SIG-M5 (cell line): ENCODE measurements around the gene DSC3.

Experiments used
- DNase-seq: peaks from one replicate; lab custom pipeline; 2025; lab: John Stamatoyannopoulos, UW

Gene DSC3

DNA sequence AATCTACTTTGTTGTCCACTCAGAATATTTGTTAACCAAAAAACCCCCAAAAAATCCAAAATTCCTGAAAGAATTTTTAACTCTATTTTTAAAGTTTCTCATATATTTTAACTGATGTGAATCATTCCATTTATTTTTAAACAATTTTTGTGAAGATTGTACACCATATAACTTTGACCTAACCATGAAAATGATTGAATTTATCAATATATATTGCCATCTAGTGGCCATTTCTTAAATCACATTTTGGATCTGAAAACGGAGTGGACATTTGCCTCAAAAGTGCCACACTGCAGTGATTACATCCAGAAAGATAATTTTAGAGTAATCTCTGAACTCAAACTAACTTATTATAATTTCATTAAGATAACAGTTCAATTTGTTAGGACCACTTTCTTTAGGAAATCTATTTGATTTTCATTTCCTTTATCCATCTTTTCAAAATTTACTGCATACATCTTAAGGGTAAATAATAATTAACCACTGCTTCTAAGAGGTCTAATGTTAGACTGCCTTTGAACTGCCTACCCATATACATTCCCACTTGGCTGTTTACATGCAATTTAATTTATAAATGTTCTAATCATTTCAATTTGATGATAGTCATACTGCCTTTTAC is 71.1 kb downstream of the DSC3 start:
- no peak for DNase-seq

GRCh38 chr18:30970196-30970816 is 72.2 kb downstream of the DSC3 start:
- DNase-seq, result no peak

GRCh38 chr18:30969670-30970170 is 72.8 kb downstream of the DSC3 start:
- no peak for DNase-seq

DNA sequence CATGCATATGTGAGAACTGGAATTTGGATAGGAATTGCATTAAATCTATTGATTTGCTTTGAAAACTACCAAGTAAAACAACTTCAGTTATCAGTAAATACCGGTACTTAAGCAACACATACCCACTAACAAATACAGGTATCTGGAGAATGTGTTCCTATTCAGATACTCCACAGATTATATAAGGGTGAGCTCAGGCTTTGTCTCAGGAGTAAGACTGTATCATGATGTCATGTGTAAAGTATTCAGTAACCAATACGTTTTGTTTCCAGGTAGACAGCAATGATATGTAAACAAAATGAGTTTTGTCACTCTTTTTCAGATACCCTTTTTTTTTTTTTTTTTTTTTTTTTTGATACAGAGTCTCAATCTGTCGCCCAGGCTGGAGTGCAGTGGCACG is 74.8 kb downstream of the DSC3 start:
- DNase-seq, result no peak

- no peak for DNase-seq
Observed at GRCh38 chr18:30965237-30965636, 77.3 kb downstream of the DSC3 start.

GRCh38 chr18:30960661-30961060 is 81.9 kb downstream of the DSC3 start:
- no peak for DNase-seq

DNA sequence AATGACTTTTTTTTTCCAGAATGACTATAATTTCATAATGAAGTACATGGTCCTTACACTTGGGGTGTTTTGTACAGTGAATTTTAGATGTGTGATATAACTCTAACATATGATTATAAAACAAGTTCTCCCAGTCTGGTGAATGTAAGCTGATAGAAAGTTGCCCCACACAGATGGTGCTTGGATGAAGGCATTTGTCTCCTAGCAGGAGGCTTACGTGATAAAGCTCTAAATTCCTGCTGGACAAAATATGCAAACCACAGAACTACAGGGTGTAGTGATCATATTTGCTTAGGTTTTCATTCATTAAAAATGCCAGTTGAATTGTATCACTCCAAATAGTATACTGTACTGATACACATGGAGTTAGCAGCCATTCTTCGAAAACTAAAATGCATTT is 85.5 kb downstream of the DSC3 start:
- DNase-seq, result no peak

DNA sequence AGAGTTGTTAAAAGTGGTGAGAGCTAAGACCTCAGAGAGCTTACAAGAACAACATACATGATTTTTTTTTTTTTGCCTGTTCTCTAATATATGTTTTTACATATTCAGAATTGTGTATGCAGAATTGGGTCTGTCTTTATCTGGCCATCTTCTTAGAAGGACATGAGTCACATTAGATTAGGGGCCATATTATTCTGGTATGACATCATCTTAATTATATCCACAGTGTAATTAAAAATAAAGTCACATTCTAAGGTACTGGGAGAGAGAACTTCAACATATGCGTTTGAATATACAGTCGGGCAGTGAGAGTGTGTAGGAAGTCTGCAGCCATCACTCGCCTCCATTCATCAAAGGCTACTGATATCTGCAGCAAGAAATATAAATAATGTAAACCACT is 88.3 kb downstream of the DSC3 start:
- DNase-seq, result no peak

DNA sequence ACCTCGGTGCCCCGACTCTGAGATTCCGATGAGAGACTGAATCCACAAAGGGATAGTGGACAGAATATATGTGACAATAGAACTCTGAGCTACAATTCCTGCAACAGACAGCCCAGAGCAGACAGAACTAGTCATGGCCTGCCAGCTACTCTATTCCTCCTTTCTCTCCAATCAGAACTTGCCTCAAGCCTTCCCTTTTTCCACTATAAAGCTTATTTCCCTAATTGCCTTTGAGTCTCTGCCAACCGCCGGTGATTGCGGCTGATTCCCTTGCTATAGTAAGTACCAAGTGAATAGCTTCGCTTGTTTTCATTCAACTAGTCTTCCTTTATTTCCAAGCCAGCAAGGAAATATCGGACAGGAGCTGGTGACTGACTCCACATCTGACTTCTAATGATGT is 96.8 kb downstream of the DSC3 start:
- DNase-seq, result no peak

DNA sequence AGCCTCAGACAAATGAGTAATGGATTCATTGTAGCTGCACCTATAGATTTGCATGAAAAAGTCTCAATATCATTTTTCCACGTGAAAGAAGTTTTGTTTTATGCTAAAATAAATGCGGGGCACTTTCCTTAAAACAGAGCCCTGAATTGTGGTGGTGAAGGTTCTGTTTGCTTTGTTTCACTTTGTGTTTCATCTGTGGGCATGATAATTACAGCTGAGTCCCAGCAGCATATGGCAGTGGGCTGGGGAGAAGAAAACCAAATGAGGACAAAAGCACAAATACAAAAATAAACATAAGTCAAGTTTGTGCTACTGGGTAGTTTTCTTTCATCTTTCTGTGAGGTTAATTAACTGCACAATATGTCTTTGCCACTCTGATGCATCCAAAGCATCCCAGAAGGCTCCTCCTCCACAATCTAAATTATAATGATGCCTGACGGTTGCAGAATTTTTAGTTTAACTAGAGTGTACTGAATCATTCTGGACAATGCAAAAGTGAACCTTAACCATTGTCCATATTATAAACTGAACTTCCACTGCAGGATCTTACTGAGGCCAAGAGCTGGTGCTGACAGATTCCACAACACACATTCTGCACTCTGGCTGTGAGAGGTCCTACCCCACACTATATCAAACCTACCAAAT is 97.6 kb downstream of the DSC3 start:
- DNase-seq, result no peak

DNA sequence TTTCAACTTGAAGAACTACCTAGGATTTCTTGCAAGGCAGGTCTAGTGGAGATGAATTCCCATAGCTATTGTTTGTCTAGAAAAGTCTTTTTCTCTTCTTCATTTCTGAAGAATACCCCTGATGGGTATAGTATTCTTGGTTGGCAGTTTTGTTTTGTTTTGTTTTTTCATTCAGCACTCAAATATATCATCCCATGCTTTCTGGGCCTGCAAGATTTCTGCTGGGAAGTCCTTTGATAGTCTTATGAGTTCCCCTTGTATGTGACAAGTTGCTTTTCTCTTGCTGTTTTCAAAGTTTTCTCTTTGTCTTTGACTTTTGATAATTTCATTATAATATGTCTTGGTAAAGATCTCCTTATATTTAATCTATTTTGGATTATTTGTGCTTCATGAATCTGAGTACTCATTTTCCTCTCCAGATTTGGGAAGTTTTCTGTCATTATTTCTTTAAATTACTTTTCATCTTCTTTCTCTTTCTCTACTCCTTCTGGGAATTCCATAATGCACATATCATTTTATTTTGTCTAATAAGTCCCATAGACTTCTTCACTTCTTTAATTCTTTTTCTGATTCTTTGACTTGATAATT is 101.5 kb downstream of the DSC3 start:
- no peak for DNase-seq
